T-cell (primary cell): Measurements from ENCODE around the gene SNAI1. TPM values are rescaled to one million over a fixed set of nuclear protein-coding genes. Genes with fewer than 3 reads are reported as not detected.
"Not testable (repeated sequence)": the region's sequence is repeated elsewhere in the genome, so short reads cannot be mapped to it uniquely, and the experiment has no call there.

Experiments used
- ATAC-seq, 4 experiments: fragments of 200-7000 bp in 3 of 4; fragments of 150-1000 bp in 1 of 4; cut with Tn5 transposase; replicated peaks in 1 of 4; 1 replicate in 3 of 4; 2 replicates in 1 of 4; pipeline ENCODE4 v1.10.0; 2021; ENCODE audit warnings: moderate library complexity in 3 of 4, mild to moderate bottlenecking in 2 of 4, moderate number of reproducible peaks in 1 of 4
- CTCF ChIA-PET, 2 donors: fragments of 300-600 bp; sonication (Branson Sonifier 250); formaldehyde crosslinking; loops; one replicate each; lab custom pipeline; 2022; ENCODE audit warnings: antibody characterized with exemption in 2 of 2; lab: Charles Lee
- POLR2A ChIA-PET, 2 donors: fragments of 300-600 bp; sonication (Branson Sonifier 250); formaldehyde crosslinking; loops; one replicate each; lab custom pipeline; 2022; ENCODE audit warnings: antibody characterized with exemption in 2 of 2; lab: Charles Lee
- DNase-seq, 35 experiments: peaks; one replicate each; pipeline versions ENCODE4 v3.0.0 to v3.0.0-alpha.2; 2013 to 2023
- H3K27ac ChIP-seq: one replicate; pipeline ENCODE4 v1.5.1; 2013; ENCODE audit warnings: low read length
- H3K27me3 ChIP-seq, 2 experiments: replicated peaks in 1 of 2; 1 replicate in 1 of 2; 2 replicates in 1 of 2; pipeline versions ENCODE4 v1.6.1 to v1.7.0; 2013; ENCODE audit warnings: low read length in 1 of 2, mixed read lengths in 1 of 2; ENCODE audit not compliant: control insufficient read depth in 2 of 2, insufficient read depth in 2 of 2; ENCODE audit errors: extremely low read depth in 1 of 2
- H3K36me3 ChIP-seq, 2 donors: 1 replicate in 1 of 2; 2 replicates in 1 of 2; pipeline versions ENCODE4 v1.6.1 to v1.7.0; 2013; ENCODE audit warnings: low read length in 1 of 2; ENCODE audit not compliant: control insufficient read depth in 2 of 2, insufficient read depth in 1 of 2; ENCODE audit errors: extremely low read depth in 1 of 2
- H3K4me1 ChIP-seq, 2 experiments: 1 replicate in 1 of 2; 2 replicates in 1 of 2; pipeline versions ENCODE4 v1.6.1 to v1.7.0; 2013; ENCODE audit warnings: low read length in 2 of 2, mixed read lengths in 1 of 2; ENCODE audit not compliant: insufficient read depth in 2 of 2, control insufficient read depth in 1 of 2; ENCODE audit errors: extremely low read depth in 1 of 2
- H3K4me3 ChIP-seq, 2 donors: 1 replicate in 1 of 2; 2 replicates in 1 of 2; pipeline versions ENCODE4 v1.5.1 to v1.7.0; 2013; ENCODE audit warnings: mild to moderate bottlenecking in 2 of 2, low read length in 1 of 2, moderate library complexity in 1 of 2; ENCODE audit not compliant: control insufficient read depth in 1 of 2; ENCODE audit errors: extremely low read depth in 1 of 2
- H3K9me3 ChIP-seq: 2 replicates; pipeline ENCODE4 v1.7.0; 2013
- H3K27ac Mint-ChIP-seq, 2 donors: one replicate each; pipeline ENCODE4 v1.8.0; 2020 to 2021; ENCODE audit warnings: mild to moderate bottlenecking in 2 of 2, mixed read lengths in 2 of 2
- H3K27me3 Mint-ChIP-seq, 2 donors: one replicate each; pipeline ENCODE4 v1.8.0; 2021 to 2022; ENCODE audit warnings: mixed read lengths in 2 of 2
- H3K36me3 Mint-ChIP-seq: one replicate; pipeline ENCODE4 v1.8.0; 2021; ENCODE audit warnings: mixed read lengths
- H3K4me1 Mint-ChIP-seq, 3 donors: one replicate each; pipeline ENCODE4 v1.8.0; 2020 to 2022; ENCODE audit warnings: mixed read lengths in 3 of 3, mild to moderate bottlenecking in 1 of 3
- H3K4me3 Mint-ChIP-seq, 3 donors: one replicate each; pipeline ENCODE4 v1.8.0; 2020 to 2022; ENCODE audit warnings: mild to moderate bottlenecking in 3 of 3, mixed read lengths in 3 of 3, moderate library complexity in 3 of 3
- H3K9me3 Mint-ChIP-seq, 3 donors: one replicate each; pipeline ENCODE4 v1.8.0; 2020 to 2022; ENCODE audit warnings: mixed read lengths in 3 of 3
- WGBS: methylation state at CpG from one replicate; pipeline ENCODE4 v1.1.5; 2013; ENCODE audit warnings: missing lambda C conversion rate; ENCODE audit not compliant: insufficient coverage; 5-methylcytosine and 5-hydroxymethylcytosine counted together
- total RNA-seq, 35 experiments: library from RNA in 6 of 35; stranded (reverse) in 6 of 35; fragments of 120-200 nt in 1 of 35; gene quantifications; one replicate each; pipeline versions ENCODE4 v1.2.1 to v1.2.4 and lab custom pipeline; 2013 to 2026

The SNAI1 gene
- total RNA-seq, 5 donors from 2014 or later (not counting 1 experiment from before 2014, with no cell fraction given): 0.95 to 3.1 (median 1.3) TPM

DNA sequence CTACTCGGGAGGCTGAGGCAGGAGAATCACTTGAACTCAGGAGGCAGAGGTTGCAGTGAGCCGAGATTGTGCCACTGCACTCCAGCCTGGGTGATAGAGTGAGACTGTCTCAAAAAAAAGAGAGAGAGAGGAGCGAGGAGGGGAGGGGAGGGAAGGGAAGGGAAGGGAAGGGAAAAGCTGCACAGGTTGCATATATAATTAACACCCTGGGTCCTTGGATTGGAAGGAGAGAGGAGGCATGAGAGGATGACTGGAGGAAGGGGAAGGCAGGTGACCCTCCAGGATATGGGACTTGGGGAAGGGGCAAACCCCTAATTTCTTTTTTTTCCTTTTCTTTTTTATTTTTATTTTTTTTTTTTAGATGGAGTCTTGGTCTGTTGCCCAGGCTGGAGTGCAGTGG is 28.8 kb downstream of the SNAI1 start:
- H3K36me3 ChIP-seq, H3K9me3 Mint-ChIP-seq, H3K9me3 ChIP-seq, H3K27ac Mint-ChIP-seq, H3K27ac ChIP-seq, POLR2A ChIA-PET, H3K4me3 ChIP-seq, ATAC-seq, H3K4me3 Mint-ChIP-seq, CTCF ChIA-PET, DNase-seq, H3K36me3 Mint-ChIP-seq: not testable (repeated sequence)
- peaks cover 0 to 40% of the 10 kb centered on the region in 2 experiments for H3K27me3 ChIP-seq
- Mint-ChIP-seq H3K27me3 (peaks cover 5 to 25% of the 10 kb centered on the region in 2 donors), H3K4me1 (peaks cover 6 to 13% (median 6%) of the 10 kb centered on the region in 3 donors)
- peaks cover 0 to 10% of the 10 kb centered on the region in 2 experiments for H3K4me1 ChIP-seq
- WGBS: no CpG with 5 or more reads among the region's 3 CpGs

DNA sequence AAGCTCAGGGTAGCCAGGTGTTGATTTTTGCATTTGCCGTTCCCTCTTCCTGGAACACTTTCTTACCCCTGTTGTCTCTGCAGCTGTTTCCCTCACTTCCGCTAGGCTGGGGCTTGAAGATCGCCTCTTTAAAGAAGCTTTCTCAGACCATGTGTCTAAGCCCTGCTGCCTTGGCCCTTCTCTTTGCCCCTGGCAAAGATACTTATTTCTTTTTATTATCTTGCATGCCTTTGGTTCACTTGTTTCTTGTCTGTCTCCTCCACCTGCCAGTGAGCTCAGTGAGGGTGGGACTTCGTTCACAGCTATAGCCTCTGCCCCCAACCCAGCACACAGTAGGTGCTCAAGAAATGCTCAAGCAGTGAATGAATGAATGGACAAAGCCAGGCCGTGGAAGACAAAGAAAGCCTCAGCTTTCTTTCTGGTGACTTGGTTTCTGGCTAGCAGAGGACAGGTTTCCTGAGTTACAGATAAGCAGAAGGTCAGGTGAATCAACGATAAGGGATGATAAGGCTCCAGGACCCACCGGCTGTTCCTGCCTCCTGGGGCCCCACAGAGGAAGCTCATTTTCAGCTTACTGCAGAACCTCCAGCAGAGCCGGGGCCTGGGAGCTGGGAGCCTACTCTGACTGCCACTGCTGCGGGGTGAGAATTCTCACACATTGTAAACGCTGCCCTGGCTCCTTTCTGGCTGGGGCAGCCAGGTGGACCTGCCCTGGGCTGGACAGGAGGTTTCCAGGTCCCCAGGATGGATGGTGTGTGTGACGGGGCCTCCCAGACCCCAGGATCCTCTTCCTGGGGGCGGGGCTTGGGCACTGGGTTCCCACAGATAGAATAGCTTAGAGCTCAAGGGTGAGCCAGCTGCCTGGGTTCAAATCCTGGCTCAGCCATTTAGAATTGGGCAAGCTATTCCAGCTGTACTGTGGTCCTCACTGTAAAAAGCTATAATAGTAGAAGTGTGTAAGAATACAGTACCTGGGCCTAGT is 29.8 kb downstream of the SNAI1 start:
- WGBS: 31% methylated on average over 10 of the region's 12 CpGs
- ATAC-seq: no peak
- CTCF ChIA-PET: no interaction called here

DNA sequence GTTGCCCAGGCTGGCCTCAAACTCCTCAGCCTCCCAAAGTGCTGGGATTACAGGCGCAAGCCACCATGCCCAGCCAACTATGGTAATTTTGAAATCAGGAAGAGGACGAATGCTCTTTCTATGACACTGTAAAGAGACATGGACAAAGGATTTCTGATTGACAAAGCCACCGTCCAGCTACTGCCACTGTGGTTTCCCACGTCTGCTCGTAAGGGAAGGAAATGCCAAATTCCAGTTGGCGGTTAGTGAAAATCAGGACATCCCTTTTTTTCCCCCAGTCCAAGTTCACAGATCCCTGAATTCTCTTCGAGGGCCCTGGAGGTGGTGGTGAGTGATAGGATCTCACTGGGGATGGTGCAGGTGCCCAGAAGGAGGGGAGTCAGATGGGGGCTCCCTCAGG is 31.2 kb downstream of the SNAI1 start:
- no peaks in the 10 kb centered on the region for H3K9me3 ChIP-seq
- CTCF ChIA-PET: interaction anchor here in 1 of 2 donors (0.5 kb wide), 1 partner anchor 665 kb away, joined by 4 read pairs; no protein-coding TSS in a partner anchor
- DNase-seq (no peak), ATAC-seq (no peak)
- H3K4me3 ChIP-seq: no peak overlapping the region
- POLR2A ChIA-PET: no interaction called here
- no peak overlapping the region for H3K27ac ChIP-seq
- 85% methylated on average over 4 of the region's 7 CpGs for WGBS
- Mint-ChIP-seq H3K27me3 (peaks cover 4 to 23% of the 10 kb centered on the region in 2 donors), H3K9me3 (no peaks in the 10 kb centered on the region), H3K4me1 (peaks cover 6 to 13% (median 6%) of the 10 kb centered on the region in 3 donors), H3K4me3 (no peak overlapping the region), H3K27ac (no peak overlapping the region), H3K36me3 (no peaks in the 10 kb centered on the region)
- peaks cover 0 to 37% of the 10 kb centered on the region in 2 experiments for H3K27me3 ChIP-seq
- H3K36me3 ChIP-seq: no peaks in the 10 kb centered on the region
- peaks cover 0 to 10% of the 10 kb centered on the region in 2 experiments for H3K4me1 ChIP-seq

More for the DNA sequence above, 29.8 kb downstream of the SNAI1 start:
- H3K4me3 ChIP-seq: no peak overlapping the region
- no peak overlapping the region for H3K27ac ChIP-seq
- POLR2A ChIA-PET: no interaction called here
- H3K36me3 ChIP-seq: no peaks in the 10 kb centered on the region
- no peak overlapping the region for H3K4me3 Mint-ChIP-seq
- peaks cover 5 to 28% of the 10 kb centered on the region in 2 donors for H3K27me3 Mint-ChIP-seq
- no peak overlapping the region for H3K27ac Mint-ChIP-seq
- peaks cover 0 to 10% of the 10 kb centered on the region in 2 experiments for H3K4me1 ChIP-seq
- no peaks in the 10 kb centered on the region for H3K9me3 ChIP-seq
- H3K36me3 Mint-ChIP-seq: no peaks in the 10 kb centered on the region
- no peak for DNase-seq
- H3K27me3 ChIP-seq: peaks cover 0 to 45% of the 10 kb centered on the region in 2 experiments
- peaks cover 6 to 13% (median 6%) of the 10 kb centered on the region in 3 donors for H3K4me1 Mint-ChIP-seq
- no peaks in the 10 kb centered on the region for H3K9me3 Mint-ChIP-seq

DNA sequence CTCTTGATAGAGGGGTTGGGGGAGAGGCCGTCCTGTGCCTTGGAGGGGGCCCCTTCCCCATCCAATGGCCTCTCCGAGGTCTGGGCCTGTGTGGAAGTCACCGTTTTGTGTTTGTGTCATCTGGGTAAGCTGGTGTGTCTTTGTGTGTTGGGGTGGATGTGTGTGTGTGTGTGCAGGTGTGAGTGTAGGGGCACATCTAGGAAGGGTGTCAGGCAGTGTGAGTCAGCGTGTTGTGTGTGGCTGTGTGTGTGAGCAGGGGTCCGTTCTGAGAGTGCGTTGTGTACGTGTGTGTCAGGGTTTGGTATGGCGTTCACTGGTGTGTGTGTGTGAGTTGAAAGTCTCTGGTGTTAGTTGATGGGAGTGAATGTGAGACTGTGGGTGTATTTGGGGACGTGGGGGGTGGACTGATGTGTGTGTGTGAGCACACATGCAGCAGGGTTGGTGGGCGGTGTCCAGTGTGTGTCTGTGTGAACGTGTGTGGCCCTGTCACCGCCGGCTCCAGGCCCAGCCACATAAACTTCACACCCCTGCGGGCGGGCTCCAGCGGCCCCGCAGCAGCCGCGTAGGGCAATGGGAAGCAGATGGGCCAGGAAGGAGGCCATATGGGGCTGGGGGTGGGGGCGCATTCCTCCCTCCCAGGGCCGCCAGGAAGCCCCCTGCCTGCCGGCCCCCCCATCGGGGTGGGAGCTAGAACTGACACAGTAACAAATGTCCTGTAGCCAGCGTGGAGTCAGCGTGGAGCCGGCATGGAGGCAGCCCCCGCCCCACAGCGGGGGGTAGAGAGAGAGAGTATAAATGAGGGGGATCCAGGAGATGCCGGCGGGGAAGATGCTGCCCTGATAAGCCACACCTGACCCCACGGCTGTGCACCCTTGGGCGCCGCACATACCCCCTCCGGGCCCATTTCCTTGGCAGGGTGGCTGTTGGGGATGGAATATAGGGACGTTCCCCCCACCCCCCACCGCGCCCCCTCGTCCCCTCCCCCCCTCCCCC is 32.1 kb downstream of the SNAI1 start:
- H3K4me3 Mint-ChIP-seq: no peak overlapping the region
- H3K9me3 ChIP-seq: no peaks in the 10 kb centered on the region
- peaks cover 4 to 20% of the 10 kb centered on the region in 2 donors for H3K27me3 Mint-ChIP-seq
- H3K9me3 Mint-ChIP-seq: no peaks in the 10 kb centered on the region
- H3K27ac ChIP-seq: no peak overlapping the region
- H3K4me3 ChIP-seq: no peak overlapping the region
- H3K36me3 Mint-ChIP-seq: no peaks in the 10 kb centered on the region
- H3K4me1 Mint-ChIP-seq: peaks cover 6 to 13% (median 6%) of the 10 kb centered on the region in 3 donors
- WGBS: 58% methylated on average over 20 of the region's 38 CpGs
- peaks cover 0 to 30% of the 10 kb centered on the region in 2 experiments for H3K27me3 ChIP-seq
- H3K27ac Mint-ChIP-seq: no peak overlapping the region
- no peaks in the 10 kb centered on the region for H3K36me3 ChIP-seq
- DNase-seq: no peak
- no peak for ATAC-seq
- CTCF ChIA-PET: no interaction called here
- H3K4me1 ChIP-seq: peaks cover 0 to 10% of the 10 kb centered on the region in 2 experiments
- POLR2A ChIA-PET: no interaction called here

DNA sequence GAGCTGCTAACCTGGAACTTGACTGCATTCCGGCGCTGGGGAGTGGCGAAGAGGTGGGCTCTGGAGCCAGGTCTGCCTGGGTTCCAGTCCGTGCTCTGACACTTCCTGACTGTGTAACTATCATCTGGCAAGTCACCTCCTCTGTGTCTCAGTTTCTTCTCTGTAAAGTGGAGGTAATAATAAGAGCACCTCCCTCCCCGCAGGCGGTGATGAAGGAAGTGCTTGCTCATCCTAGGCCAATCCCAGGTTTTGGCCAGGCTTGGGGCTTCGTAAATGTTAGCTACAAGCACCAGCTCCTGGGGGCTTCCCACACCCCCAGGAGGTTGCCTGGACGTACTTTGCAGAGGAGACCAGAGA is 32.8 kb downstream of the SNAI1 start:
- Mint-ChIP-seq H3K9me3 (no peaks in the 10 kb centered on the region), H3K27ac (no peak overlapping the region), H3K4me3 (no peak overlapping the region), H3K36me3 (no peaks in the 10 kb centered on the region), H3K27me3 (peaks cover 4 to 15% of the 10 kb centered on the region in 2 donors), H3K4me1 (peaks cover 6 to 13% (median 6%) of the 10 kb centered on the region in 3 donors)
- Histone ChIP-seq H3K4me3 (no peak overlapping the region), H3K27me3 (peaks cover 0 to 25% of the 10 kb centered on the region in 2 experiments), H3K36me3 (no peaks in the 10 kb centered on the region), H3K4me1 (peaks cover 0 to 10% of the 10 kb centered on the region in 2 experiments), H3K27ac (no peak overlapping the region), H3K9me3 (no peaks in the 10 kb centered on the region)
- ChIA-PET POLR2A (no interaction called here), CTCF (no interaction called here)
- WGBS: 94% methylated on average over 6 of the region's 8 CpGs
- ATAC-seq: no peak
- no peak for DNase-seq
